Neural progenitor cell (in vitro differentiated cells): ENCODE results near the gene CTNNA1. TPM values are rescaled to one million over a fixed set of nuclear protein-coding genes. Genes with fewer than 3 reads are reported as not detected.

Experiments used
- DNase-seq: peaks from one replicate; pipeline ENCODE4 v3.0.0-alpha.2; 2016; ENCODE audit warnings: low spot score
- H2AFZ ChIP-seq: fragments of 200-600 bp; sonication (generic); replicated peaks from 2 replicates; pipeline ENCODE4 v1.6.1; 2016; ENCODE audit warnings: antibody characterized with exemption
- H3F3A ChIP-seq: fragments of 200-600 bp; sonication (generic); 2 replicates; pipeline ENCODE4 v1.6.1; 2016; ENCODE audit warnings: antibody characterized with exemption, low read depth
- H3K27ac ChIP-seq: fragments of 200-600 bp; sonication (generic); 2 replicates; pipeline ENCODE4 v1.5.1; 2016; ENCODE audit warnings: mild to moderate bottlenecking
- H3K27me3 ChIP-seq: fragments of 200-600 bp; sonication (generic); 2 replicates; pipeline ENCODE4 v1.6.1; 2016; ENCODE audit warnings: mild to moderate bottlenecking, moderate library complexity
- H3K36me3 ChIP-seq: fragments of 200-600 bp; sonication (generic); 2 replicates; pipeline ENCODE4 v1.5.1; 2016
- H3K4me1 ChIP-seq: fragments of 200-600 bp; sonication (generic); 2 replicates; pipeline ENCODE4 v1.6.1; 2016; ENCODE audit warnings: mixed run types
- H3K4me2 ChIP-seq: fragments of 200-600 bp; sonication (generic); 2 replicates; pipeline ENCODE4 v1.6.1; 2016
- H3K4me3 ChIP-seq: fragments of 200-600 bp; sonication (generic); 2 replicates; pipeline ENCODE4 v1.5.1; 2016
- H3K79me2 ChIP-seq: fragments of 200-600 bp; sonication (generic); 2 replicates; pipeline ENCODE4 v1.6.1; 2016; ENCODE audit warnings: low read depth
- H3K9ac ChIP-seq: fragments of 200-600 bp; sonication (generic); 2 replicates; pipeline ENCODE4 v1.6.1; 2016
- H3K9me3 ChIP-seq: fragments of 200-600 bp; sonication (generic); 2 replicates; pipeline ENCODE4 v1.5.1; 2016; ENCODE audit warnings: low read depth
- H4K20me1 ChIP-seq: fragments of 200-600 bp; sonication (generic); 2 replicates; pipeline ENCODE4 v1.6.1; 2016; ENCODE audit warnings: low read depth
- H3K27ac Mint-ChIP-seq: 3 replicates; pipeline ENCODE4 v1.8.0; 2021; ENCODE audit warnings: mixed read lengths
- H3K27me3 Mint-ChIP-seq: 2 replicates; pipeline ENCODE4 v1.8.0; 2022; ENCODE audit warnings: low read depth, mild to moderate bottlenecking, inconsistent platforms, moderate library complexity, mixed read lengths; ENCODE audit not compliant: insufficient read depth
- H3K36me3 Mint-ChIP-seq: 3 replicates; pipeline ENCODE4 v1.8.0; 2021; ENCODE audit warnings: mixed read lengths
- H3K4me1 Mint-ChIP-seq: 3 replicates; pipeline ENCODE4 v1.8.0; 2021; ENCODE audit warnings: mixed read lengths
- H3K4me3 Mint-ChIP-seq: 3 replicates; pipeline ENCODE4 v1.8.0; 2021; ENCODE audit warnings: mild to moderate bottlenecking, moderate library complexity, mixed read lengths
- H3K9me3 Mint-ChIP-seq: 3 replicates; pipeline ENCODE4 v1.8.0; 2020; ENCODE audit warnings: mixed read lengths
- CTCF ChIP-seq: fragments of 200-600 bp; sonication (generic); IDR thresholded peaks from 2 replicates; pipeline ENCODE4 v1.5.1; 2017; ENCODE audit warnings: antibody characterized with exemption, mild to moderate bottlenecking
- EZH2 ChIP-seq: fragments of 200-600 bp; sonication (generic); IDR thresholded peaks from 2 replicates; pipeline ENCODE4 v1.6.1; 2017; ENCODE audit warnings: antibody characterized with exemption, mild to moderate bottlenecking, moderate library complexity
- EZH2phosphoT487 ChIP-seq: fragments of 200-600 bp; sonication (generic); IDR thresholded peaks from 2 replicates; pipeline ENCODE4 v1.6.1; 2017; ENCODE audit warnings: antibody characterized with exemption
- total RNA-seq: library from RNA; depleted of rRNA; stranded (reverse); fragments of >200 nt; gene quantifications from 2 replicates; pipeline ENCODE4 v1.2.3, GENCODE V29; 2015; ENCODE audit warnings: low replicate concordance

Gene CTNNA1
- total RNA-seq, 1 donor from 2014 or later: 305 TPM

DNA sequence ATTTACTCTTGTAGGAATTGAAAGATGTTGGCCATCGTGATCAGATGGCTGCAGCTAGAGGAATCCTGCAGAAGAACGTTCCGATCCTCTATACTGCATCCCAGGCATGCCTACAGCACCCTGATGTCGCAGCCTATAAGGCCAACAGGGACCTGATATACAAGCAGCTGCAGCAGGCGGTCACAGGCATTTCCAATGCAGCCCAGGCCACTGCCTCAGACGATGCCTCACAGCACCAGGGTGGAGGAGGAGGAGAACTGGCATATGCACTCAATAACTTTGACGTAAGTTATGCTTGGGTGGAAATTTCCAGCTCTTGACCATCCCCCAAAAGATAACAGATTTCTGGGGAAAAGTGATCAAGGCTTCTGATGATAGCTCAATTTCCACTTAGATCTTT is 71.3 kb downstream of the CTNNA1 start:
- Histone ChIP-seq H2AFZ (no peak overlapping the region), H3K79me2 (peaks cover 45% of the 10 kb centered on the region)
- DNase-seq: no peak

GRCh38 chr5:138824924-138825863 is 72.0 kb downstream of the CTNNA1 start:
- peak; percentile 25 for DNase-seq
- Histone ChIP-seq H3K9ac (no peak overlapping the region), H3K27me3 (no peaks in the 10 kb centered on the region), H3F3A (peaks cover 19% of the 10 kb centered on the region), H3K4me1 (no peaks in the 10 kb centered on the region), H3K79me2 (peaks cover 41% of the 10 kb centered on the region), H4K20me1 (no peaks in the 10 kb centered on the region), H3K4me3 (no peak overlapping the region), H3K9me3 (no peaks in the 10 kb centered on the region), H3K36me3 (peaks cover 12% of the 10 kb centered on the region), H2AFZ (no peak overlapping the region), H3K27ac (no peak overlapping the region), H3K4me2 (no peak overlapping the region)
- Mint-ChIP-seq H3K36me3 (peaks cover 40% of the 10 kb centered on the region), H3K27me3 (peaks cover 2% of the 10 kb centered on the region), H3K4me3 (no peak overlapping the region), H3K27ac (no peak overlapping the region), H3K9me3 (no peaks in the 10 kb centered on the region), H3K4me1 (peaks cover 4% of the 10 kb centered on the region)
- TF ChIP-seq CTCF (peak; percentile 74), EZH2 (no peak), EZH2phosphoT487 (no peak)

More for the DNA sequence above, 71.3 kb downstream of the CTNNA1 start:
- H3K36me3 ChIP-seq: peaks cover 12% of the 10 kb centered on the region
- Mint-ChIP-seq H3K4me1 (peaks cover 3% of the 10 kb centered on the region), H3K27ac (no peak overlapping the region), H3K36me3 (peaks cover 41% of the 10 kb centered on the region), H3K9me3 (no peaks in the 10 kb centered on the region), H3K27me3 (no peaks in the 10 kb centered on the region), H3K4me3 (no peak overlapping the region)
- H3K9me3 ChIP-seq: no peaks in the 10 kb centered on the region
- H3F3A ChIP-seq: peaks cover 19% of the 10 kb centered on the region
- H3K9ac ChIP-seq: no peak overlapping the region
- no peak overlapping the region for H3K27ac ChIP-seq
- H4K20me1 ChIP-seq: no peaks in the 10 kb centered on the region
- H3K27me3 ChIP-seq: no peaks in the 10 kb centered on the region
- H3K4me2 ChIP-seq: no peak overlapping the region
- H3K4me3 ChIP-seq: no peak overlapping the region
- TF ChIP-seq EZH2 (no peak), EZH2phosphoT487 (no peak)
- H3K4me1 ChIP-seq: no peaks in the 10 kb centered on the region

DNA sequence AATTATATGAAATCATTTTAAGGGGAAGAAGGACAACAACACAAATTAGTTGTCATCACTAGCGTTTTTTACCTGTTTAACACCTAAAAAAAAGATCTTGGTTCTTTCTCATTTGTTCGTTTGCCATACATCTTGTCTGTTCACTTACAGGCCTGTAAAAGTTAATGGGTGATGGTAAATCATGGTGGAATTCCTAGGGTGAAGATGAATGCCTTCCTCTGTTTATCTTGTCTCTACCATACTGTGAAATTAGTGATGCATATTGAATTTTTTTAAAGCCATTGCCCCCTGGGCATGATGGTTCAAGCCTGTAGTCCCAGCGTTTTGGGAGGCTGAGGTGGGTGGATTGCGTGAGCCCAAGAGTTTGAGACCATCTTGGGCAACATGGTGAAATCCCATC is 75.3 kb downstream of the CTNNA1 start:
- Mint-ChIP-seq H3K27me3 (peaks cover 2% of the 10 kb centered on the region), H3K4me1 (peaks cover 18% of the 10 kb centered on the region), H3K9me3 (no peaks in the 10 kb centered on the region), H3K36me3 (peaks cover 31% of the 10 kb centered on the region), H3K27ac (no peak overlapping the region), H3K4me3 (no peak overlapping the region)
- Histone ChIP-seq H2AFZ (no peak overlapping the region), H3K4me2 (no peak overlapping the region), H3K36me3 (peaks cover 12% of the 10 kb centered on the region), H3K9me3 (no peaks in the 10 kb centered on the region), H3K79me2 (peaks cover 38% of the 10 kb centered on the region), H3K27me3 (no peaks in the 10 kb centered on the region), H3F3A (peaks cover 13% of the 10 kb centered on the region), H3K4me1 (peaks cover 8% of the 10 kb centered on the region), H4K20me1 (peaks cover 21% of the 10 kb centered on the region), H3K9ac (no peak overlapping the region), H3K4me3 (no peak overlapping the region), H3K27ac (no peak overlapping the region)
- TF ChIP-seq EZH2 (no peak), EZH2phosphoT487 (no peak), CTCF (no peak)
- no peak for DNase-seq

DNA sequence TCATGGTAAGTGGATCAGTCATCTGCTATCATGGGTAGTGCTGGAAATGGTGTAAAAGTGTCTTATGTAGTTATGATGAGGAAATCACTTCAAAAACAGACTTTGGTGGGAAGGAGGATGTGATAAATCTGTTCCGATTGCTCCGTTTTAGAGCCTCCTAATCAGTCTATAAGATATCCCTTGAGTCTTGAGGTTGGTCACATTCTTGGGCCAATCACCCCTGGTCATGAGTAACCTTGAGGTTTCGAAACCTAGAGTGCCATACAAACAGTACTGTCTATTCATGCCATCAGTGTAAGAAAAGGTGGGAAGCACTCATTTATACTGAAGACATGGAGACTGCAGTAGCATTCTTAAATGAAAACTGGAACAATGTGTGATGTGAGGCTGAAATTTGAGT is 76.1 kb downstream of the CTNNA1 start:
- Histone ChIP-seq H3K27ac (no peak overlapping the region), H3K36me3 (peaks cover 12% of the 10 kb centered on the region), H3K27me3 (no peaks in the 10 kb centered on the region), H3K79me2 (peaks cover 46% of the 10 kb centered on the region), H3K9ac (no peak overlapping the region), H3K4me3 (no peak overlapping the region), H3K9me3 (no peaks in the 10 kb centered on the region), H4K20me1 (peaks cover 29% of the 10 kb centered on the region), H3F3A (peaks cover 9% of the 10 kb centered on the region), H3K4me2 (no peak overlapping the region), H2AFZ (no peak overlapping the region), H3K4me1 (peaks cover 8% of the 10 kb centered on the region)
- Mint-ChIP-seq H3K4me3 (no peak overlapping the region), H3K27me3 (peaks cover 2% of the 10 kb centered on the region), H3K9me3 (no peaks in the 10 kb centered on the region), H3K36me3 (peaks cover 30% of the 10 kb centered on the region), H3K27ac (no peak overlapping the region), H3K4me1 (peaks cover 25% of the 10 kb centered on the region)
- TF ChIP-seq EZH2phosphoT487: no peak
- TF ChIP-seq CTCF: no peak
- no peak for TF ChIP-seq EZH2
- no peak for DNase-seq
